GM13977 (cell line): ENCODE data around the gene ACBD6.

ENCODE experiments used
- DNase-seq: peaks from one replicate; pipeline ENCODE4 v3.0.0; 2012; ENCODE audit warnings: low spot score
- in situ Hi-C: fragments of 300-500 bp; cut with MboI; formaldehyde crosslinking; loops from one replicate; pipeline ENCODE4 v1.12.0; 2022; ENCODE audit warnings: low sequenced_read_pairs, low pct_unique_long_range_greater_than_20kb, mixed read lengths, inconsistent platforms; ENCODE audit not compliant: unreplicated experiment
- TF ChIP-seq, protein P1 (sequence below): IDR thresholded peaks from 2 replicates; pipeline ENCODE4 v1.5.1; 2012; ENCODE audit warnings: mild to moderate bottlenecking, control low read depth; ENCODE audit not compliant: insufficient read depth; ENCODE audit errors: extremely low read depth, missing control alignments

ACBD6 gene

DNA sequence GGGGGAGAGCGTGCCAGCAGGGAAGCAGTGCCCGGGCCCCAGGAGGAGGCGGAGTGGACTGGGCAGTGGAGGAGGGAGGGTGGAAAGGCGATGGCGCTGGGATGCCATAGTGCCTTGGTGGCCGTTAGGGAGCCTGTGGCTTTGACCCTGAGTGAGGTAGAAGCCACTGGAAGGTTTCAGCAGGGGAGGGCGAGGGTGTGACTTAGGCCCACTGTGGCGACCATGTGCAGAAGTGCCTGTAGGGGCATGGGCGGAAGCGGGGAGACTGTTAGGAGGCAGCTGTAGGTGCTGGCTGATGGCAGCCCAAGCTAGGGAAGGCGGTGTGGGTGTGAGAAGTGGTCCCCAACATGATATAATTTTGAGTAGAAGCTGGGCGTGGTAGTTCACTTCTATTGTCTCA is 244.1 kb downstream of the ACBD6 start:
- TF ChIP-seq, protein P1, sequence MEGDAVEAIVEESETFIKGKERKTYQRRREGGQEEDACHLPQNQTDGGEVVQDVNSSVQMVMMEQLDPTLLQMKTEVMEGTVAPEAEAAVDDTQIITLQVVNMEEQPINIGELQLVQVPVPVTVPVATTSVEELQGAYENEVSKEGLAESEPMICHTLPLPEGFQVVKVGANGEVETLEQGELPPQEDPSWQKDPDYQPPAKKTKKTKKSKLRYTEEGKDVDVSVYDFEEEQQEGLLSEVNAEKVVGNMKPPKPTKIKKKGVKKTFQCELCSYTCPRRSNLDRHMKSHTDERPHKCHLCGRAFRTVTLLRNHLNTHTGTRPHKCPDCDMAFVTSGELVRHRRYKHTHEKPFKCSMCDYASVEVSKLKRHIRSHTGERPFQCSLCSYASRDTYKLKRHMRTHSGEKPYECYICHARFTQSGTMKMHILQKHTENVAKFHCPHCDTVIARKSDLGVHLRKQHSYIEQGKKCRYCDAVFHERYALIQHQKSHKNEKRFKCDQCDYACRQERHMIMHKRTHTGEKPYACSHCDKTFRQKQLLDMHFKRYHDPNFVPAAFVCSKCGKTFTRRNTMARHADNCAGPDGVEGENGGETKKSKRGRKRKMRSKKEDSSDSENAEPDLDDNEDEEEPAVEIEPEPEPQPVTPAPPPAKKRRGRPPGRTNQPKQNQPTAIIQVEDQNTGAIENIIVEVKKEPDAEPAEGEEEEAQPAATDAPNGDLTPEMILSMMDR: no peak
- DNase-seq: no peak
- in situ Hi-C loops: loop anchor here (10.0 kb wide), 1 partner anchor 227 kb away; no protein-coding TSS in a partner anchor

DNA sequence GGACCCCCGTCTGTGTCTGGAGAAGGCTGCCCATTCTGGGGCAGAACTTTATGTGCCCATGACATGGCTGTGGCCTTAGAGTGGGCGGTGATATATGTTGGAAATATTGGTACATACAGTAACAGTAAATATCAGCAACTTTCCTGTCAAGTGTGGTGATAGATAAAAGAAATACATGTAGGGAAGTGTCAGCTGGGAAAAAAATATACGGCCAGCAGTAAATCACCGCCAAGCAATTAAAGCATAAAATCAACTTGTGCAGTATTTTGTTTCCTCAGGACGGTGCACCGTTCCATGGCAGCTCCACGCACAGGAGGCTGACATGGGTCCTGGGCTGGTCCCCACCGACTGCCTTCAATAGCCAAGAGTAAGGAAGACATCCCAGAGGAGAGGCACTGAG is 244.9 kb downstream of the ACBD6 start:
- no peak for DNase-seq
- TF ChIP-seq, protein P1: no peak
- in situ Hi-C loops: loop anchor here (10.0 kb wide), 1 partner anchor 227 kb away; no protein-coding TSS in a partner anchor

DNA sequence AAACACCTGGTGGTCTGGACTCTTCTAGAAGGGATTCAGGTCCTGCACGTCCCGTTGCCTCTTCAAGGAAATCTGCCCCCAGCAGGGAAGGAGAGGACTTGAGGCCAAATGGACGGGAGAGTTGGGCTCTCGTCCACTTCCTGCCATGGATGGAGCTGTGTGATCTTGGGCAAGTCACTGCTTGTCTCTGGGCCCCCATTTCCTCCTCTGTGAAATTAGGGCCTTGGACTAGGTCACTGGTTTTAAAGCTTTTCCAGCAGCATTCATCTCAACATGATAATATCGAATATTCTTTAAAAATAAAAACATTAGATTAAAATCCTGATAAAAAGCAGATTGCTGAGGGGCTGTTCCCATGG is 245.4 kb downstream of the ACBD6 start:
- in situ Hi-C loops: loop anchor here (10.0 kb wide), 1 partner anchor 228 kb away; no protein-coding TSS in a partner anchor
- no peak for DNase-seq
- TF ChIP-seq, protein P1: no peak

DNA sequence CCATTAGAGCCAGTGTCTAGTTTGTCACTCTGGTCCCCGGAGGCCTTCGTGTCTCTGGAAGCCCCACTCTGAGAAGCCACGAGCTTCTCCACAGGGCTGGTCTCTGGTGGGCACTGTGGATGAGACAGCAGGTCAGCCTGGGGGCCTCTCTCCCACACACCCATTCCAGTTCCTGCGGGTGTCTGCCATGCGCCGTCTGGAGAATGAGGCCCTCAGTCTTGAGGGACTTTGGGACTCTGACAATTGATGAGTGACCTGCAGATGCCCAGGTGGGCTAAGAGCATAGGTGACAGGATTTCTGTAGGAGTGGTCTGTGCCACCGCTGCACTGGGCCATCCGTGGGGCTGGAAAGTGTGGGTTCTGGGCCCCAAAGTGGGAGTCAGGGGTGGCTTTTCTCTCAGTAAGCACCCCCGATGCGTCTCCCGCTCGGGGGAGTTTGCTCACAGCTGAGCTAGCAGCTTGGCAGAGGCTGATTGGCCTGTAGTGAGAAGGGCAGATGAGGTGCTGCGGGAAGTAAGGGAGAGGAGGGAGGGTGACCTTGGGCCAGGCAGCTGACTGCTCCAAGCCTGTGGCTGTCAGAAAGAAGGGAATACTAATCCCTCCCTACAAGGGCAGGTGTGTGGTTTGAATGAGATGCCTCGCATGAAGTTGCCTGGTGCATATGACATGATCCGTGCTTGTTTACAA is 245.9 kb downstream of the ACBD6 start:
- in situ Hi-C loops: loop anchor here (10.0 kb wide), 1 partner anchor 228 kb away; no protein-coding TSS in a partner anchor
- TF ChIP-seq, protein P1: no peak
- no peak for DNase-seq

DNA sequence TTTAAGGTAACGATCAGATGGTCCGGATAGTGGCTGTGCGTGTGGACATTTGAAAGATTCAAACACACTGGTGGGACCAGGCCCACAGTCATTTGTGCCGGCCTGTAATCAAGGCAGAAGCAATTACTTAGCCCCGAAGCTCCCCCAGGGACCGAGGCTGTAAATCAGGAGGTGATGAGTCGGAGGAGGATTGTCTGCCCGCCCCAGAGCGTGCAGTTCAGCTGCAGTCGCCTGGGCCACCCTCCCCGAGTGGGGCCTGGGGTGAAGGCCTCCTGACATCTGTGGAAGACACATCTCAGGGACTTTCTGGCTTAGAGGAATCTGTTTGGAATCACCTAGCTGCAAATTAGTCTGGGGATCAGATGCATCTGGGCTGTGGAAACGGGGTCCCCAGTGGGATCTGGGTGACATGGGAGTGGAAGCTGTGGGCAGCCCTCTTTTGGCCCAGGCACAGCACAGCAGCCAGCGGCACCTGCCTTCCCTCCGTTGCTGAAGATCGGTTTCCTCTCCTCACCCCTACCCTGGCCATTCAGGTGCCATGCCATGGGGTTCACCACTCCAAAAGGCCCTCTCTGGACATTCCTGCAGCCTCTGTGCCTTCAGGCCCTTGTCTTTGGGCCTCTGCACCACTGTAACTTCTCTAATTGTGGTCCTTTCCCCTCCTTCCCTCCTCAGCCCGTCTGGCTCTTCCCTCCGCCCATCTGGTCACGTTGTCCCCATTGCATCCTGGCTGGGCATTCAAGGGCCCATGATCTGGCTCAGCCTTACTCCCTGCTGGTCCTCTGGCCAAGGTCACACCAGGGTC is 246.6 kb downstream of the ACBD6 start:
- DNase-seq: no peak

DNA sequence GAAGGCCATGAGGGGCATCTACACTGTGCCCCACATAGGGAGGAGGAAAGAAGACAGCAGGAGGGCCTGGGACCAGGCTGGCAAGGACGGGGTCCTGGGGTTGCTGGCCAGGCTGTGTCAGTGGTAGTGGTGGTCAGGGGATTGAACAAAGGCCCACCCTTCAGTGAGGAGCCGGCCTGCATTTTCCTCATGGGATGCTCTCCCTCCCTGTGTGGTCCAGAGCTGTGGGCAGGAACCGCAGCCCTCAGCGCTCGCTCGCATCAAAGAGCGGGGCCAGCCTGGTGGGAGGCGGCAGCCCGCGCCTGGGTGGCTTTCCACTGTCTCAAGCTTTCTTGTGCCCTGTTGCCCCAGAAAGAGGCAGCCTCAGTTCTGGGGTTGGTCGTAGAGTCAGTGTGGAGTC is 247.5 kb downstream of the ACBD6 start:
- TF ChIP-seq, protein P1: no peak
- in situ Hi-C loops: loop anchor here (10.0 kb wide), 1 partner anchor 230 kb away; no protein-coding TSS in a partner anchor
- DNase-seq: no peak

More for the DNA sequence above, 246.6 kb downstream of the ACBD6 start:
- in situ Hi-C loops: loop anchor here (10.0 kb wide), 1 partner anchor 229 kb away; no protein-coding TSS in a partner anchor
- TF ChIP-seq, protein P1: no peak
